NCI-H748 (cell line): ENCODE data around the gene PSMC3.

ENCODE experiments used
- DNase-seq: peaks from one replicate; lab custom pipeline; 2025; ENCODE audit not compliant: unreplicated experiment; lab: John Stamatoyannopoulos, UW

Gene PSMC3

GRCh38 chr11:47395223-47396048 is 30.8 kb downstream of the PSMC3 start:
- no peak for DNase-seq

GRCh38 chr11:47394322-47395222 is 31.7 kb downstream of the PSMC3 start:
- DNase-seq: no peak

- no peak for DNase-seq
Measured at GRCh38 chr11:47394050-47394321, 32.3 kb downstream of the PSMC3 start.

- DNase-seq: no peak
Measured at GRCh38 chr11:47393163-47394049, 32.8 kb downstream of the PSMC3 start.

- no peak for DNase-seq
Measured at GRCh38 chr11:47392546-47393162, 33.6 kb downstream of the PSMC3 start.

- no peak for DNase-seq
Measured at GRCh38 chr11:47391711-47392432, 34.4 kb downstream of the PSMC3 start.

GRCh38 chr11:47391077-47391583 is 35.1 kb downstream of the PSMC3 start:
- no peak for DNase-seq

- no peak for DNase-seq
Measured at GRCh38 chr11:47390422-47390760, 35.8 kb downstream of the PSMC3 start.

- no peak for DNase-seq
Measured at GRCh38 chr11:47389577-47390421, 36.4 kb downstream of the PSMC3 start.

GRCh38 chr11:47388697-47389576 is 37.3 kb downstream of the PSMC3 start:
- no peak for DNase-seq

- no peak for DNase-seq
Measured at GRCh38 chr11:47387944-47388696, 38.1 kb downstream of the PSMC3 start.

GRCh38 chr11:47384498-47384897 is 41.7 kb downstream of the PSMC3 start:
- no peak for DNase-seq

- DNase-seq: no peak
Measured at GRCh38 chr11:47383071-47383470, 43.2 kb downstream of the PSMC3 start.

GRCh38 chr11:47380078-47380477 is 46.2 kb downstream of the PSMC3 start:
- DNase-seq: no peak

- no peak for DNase-seq
Measured at GRCh38 chr11:47379317-47379716, 46.9 kb downstream of the PSMC3 start.

- no peak for DNase-seq
Measured at GRCh38 chr11:47378836-47379170, 47.4 kb downstream of the PSMC3 start.

GRCh38 chr11:47378010-47378835 is 48.0 kb downstream of the PSMC3 start, which contains the start of gene SPI1:
TSS of gene SPI1 (minus strand) at chr11:47378547. CDS start at chr11:47378353, 194 bp downstream.
- no peak for DNase-seq
